RWPE2 (cell line): Measurements from ENCODE around the gene SLC39A2.

ENCODE experiments used
- ATAC-seq: fragments of 200-7000 bp; cut with Tn5 transposase; 3 replicates; pipeline ENCODE4 v1.9.1; 2021; ENCODE audit warnings: low read depth
- DNase-seq: peaks from one replicate; pipeline ENCODE4 v3.0.0-alpha.2; 2020; ENCODE audit warnings: low spot score
- H3K27ac ChIP-seq: fragments of 450-650 bp; 2 replicates; pipeline ENCODE4 v1.5.1; 2017; ENCODE audit warnings: mild to moderate bottlenecking; ENCODE audit not compliant: poor library complexity, severe bottlenecking
- H3K27me3 ChIP-seq: fragments of 250-450 bp; sonication (Bioruptor Pico); 2 replicates; pipeline ENCODE4 v1.5.1; 2021; ENCODE audit warnings: mild to moderate bottlenecking, moderate library complexity; ENCODE audit not compliant: insufficient read depth, poor library complexity, severe bottlenecking
- H3K36me3 ChIP-seq: fragments of 250-450 bp; sonication (Bioruptor Pico); 2 replicates; pipeline ENCODE4 v1.5.1; 2020; ENCODE audit warnings: low read depth, mild to moderate bottlenecking, moderate library complexity
- H3K4me1 ChIP-seq: fragments of 250-450 bp; sonication (Bioruptor Pico); 2 replicates; pipeline ENCODE4 v1.5.1; 2021; ENCODE audit warnings: mild to moderate bottlenecking, moderate library complexity; ENCODE audit not compliant: insufficient read depth, poor library complexity, severe bottlenecking
- H3K4me3 ChIP-seq: fragments of 250-450 bp; sonication (Bioruptor Pico); 2 replicates; pipeline ENCODE4 v1.5.1; 2021; ENCODE audit warnings: mild to moderate bottlenecking, moderate library complexity; ENCODE audit not compliant: severe bottlenecking
- H3K9me3 ChIP-seq: fragments of 250-450 bp; sonication (Bioruptor Pico); 2 replicates; pipeline ENCODE4 v1.5.1; 2021; ENCODE audit warnings: mild to moderate bottlenecking, moderate library complexity; ENCODE audit not compliant: severe bottlenecking
- TF ChIP-seq, protein P1 (sequence below): fragments of 450-650 bp; IDR thresholded peaks from one replicate; pipeline ENCODE4 v1.5.1; 2017; ENCODE audit warnings: mild to moderate bottlenecking, moderate library complexity; ENCODE audit not compliant: poor library complexity, severe bottlenecking

Gene SLC39A2

DNA sequence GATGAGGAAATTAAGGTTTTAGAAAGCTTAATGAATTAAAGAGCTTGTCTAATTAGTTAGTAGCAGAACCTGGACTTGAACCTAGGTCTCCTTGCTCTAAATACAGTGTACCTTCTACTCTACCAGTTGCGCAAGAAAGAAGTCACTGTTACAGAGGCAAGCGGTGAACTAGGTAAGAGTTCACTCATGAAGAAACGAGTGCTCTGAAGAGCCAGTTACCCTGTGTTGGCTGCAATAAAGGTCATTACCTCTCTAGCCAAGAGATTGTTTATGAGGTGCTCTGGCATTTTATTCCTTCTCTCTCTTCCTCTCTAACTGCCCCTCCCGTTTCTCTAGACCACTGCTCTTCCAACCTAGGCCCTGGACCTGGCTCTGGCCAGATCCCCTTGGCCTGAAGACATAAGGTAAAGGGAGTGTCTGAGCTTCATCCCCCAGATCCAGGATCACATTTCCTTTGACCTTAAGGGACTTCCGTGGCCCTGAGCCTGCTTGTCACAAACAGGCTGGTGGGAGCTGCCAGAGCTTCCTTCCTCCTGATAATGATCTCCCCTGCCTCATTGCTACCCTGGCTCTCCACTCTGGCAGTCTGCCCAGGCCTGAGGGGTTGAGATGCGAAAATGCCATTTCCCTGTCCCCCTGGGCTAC lies 45.0 kb downstream of the SLC39A2 start:
- no peaks in the 10 kb centered on the region for H3K36me3 ChIP-seq
- DNase-seq (no peak), ATAC-seq (no peak)
- no peaks in the 10 kb centered on the region for H3K9me3 ChIP-seq
- peaks cover 33% of the 10 kb centered on the region for H3K4me1 ChIP-seq
- no peaks in the 10 kb centered on the region for H3K27me3 ChIP-seq
- H3K27ac ChIP-seq, result no peak overlapping the region
- H3K4me3 ChIP-seq, result no peak overlapping the region
- TF ChIP-seq, protein P1, sequence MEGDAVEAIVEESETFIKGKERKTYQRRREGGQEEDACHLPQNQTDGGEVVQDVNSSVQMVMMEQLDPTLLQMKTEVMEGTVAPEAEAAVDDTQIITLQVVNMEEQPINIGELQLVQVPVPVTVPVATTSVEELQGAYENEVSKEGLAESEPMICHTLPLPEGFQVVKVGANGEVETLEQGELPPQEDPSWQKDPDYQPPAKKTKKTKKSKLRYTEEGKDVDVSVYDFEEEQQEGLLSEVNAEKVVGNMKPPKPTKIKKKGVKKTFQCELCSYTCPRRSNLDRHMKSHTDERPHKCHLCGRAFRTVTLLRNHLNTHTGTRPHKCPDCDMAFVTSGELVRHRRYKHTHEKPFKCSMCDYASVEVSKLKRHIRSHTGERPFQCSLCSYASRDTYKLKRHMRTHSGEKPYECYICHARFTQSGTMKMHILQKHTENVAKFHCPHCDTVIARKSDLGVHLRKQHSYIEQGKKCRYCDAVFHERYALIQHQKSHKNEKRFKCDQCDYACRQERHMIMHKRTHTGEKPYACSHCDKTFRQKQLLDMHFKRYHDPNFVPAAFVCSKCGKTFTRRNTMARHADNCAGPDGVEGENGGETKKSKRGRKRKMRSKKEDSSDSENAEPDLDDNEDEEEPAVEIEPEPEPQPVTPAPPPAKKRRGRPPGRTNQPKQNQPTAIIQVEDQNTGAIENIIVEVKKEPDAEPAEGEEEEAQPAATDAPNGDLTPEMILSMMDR, result no peak

DNA sequence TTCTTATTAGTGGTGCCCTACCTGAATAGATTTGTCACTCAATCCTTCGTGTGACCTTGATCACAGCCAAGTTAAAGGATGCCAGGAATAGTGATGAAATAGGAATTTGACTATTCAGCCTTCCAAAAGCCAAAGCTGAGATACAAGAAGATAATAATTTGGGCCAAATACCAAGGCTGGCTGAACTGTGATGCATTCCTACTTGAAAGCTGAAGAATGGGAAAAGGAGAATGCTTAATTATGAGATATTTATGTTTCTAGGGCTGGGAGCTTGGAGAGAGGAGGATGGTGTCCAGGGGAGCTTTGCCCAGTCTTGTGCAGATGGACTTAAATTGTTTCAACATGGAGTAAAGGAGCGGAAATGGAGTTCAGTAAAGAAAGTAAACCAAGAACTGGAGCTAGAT lies 48.3 kb downstream of the SLC39A2 start:
- ATAC-seq (no peak), DNase-seq (no peak)
- Histone ChIP-seq H3K4me1 (peaks cover 6% of the 10 kb centered on the region), H3K9me3 (no peaks in the 10 kb centered on the region), H3K36me3 (no peaks in the 10 kb centered on the region), H3K4me3 (no peak overlapping the region), H3K27me3 (no peaks in the 10 kb centered on the region), H3K27ac (no peak overlapping the region)
- TF ChIP-seq, protein P1, result no peak

DNA sequence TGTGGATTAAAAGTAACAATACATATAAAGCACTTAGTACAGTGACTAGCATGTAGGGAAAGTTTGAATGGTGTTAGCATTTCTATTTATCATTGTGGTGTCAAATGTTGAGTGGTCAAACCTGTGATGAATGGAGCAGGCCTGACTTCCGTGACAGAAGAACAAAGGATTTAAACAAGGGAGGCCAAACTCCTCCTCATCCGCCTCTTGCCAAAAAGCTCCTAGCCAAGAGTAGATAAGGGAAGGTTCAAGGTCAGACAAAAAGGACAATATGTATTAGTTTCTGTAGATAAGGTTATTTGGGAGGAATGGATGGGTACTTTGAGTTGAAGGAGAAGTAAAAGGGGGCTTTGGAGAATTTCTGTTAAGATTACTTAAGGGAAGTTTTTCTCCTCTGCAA lies 49.5 kb downstream of the SLC39A2 start:
- no peak overlapping the region for H3K4me3 ChIP-seq
- no peak for ATAC-seq
- DNase-seq, result no peak
- no peaks in the 10 kb centered on the region for H3K9me3 ChIP-seq
- H3K4me1 ChIP-seq, result no peaks in the 10 kb centered on the region
- H3K27ac ChIP-seq, result no peak overlapping the region
- H3K36me3 ChIP-seq, result no peaks in the 10 kb centered on the region
- H3K27me3 ChIP-seq, result no peaks in the 10 kb centered on the region
- TF ChIP-seq, protein P1, result no peak

DNA sequence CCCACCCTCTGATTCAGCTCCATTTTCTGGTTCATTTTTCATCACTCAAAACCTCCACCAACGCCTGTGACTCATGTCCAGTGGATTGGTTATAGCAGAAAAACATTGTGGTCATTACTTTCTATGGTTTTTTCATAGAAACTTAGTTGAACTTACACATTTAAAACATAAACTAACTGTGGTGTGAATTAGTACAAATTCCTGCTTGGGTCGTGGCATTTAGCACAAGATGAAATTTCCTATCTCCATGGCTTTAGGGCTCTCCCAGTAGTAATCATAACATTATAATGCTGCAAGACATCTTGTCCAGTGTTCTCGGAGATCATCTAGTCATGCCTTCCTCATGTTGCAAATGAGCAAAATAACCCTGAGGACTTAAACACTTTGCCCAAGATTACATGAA lies 50.2 kb downstream of the SLC39A2 start:
- ATAC-seq (no peak), DNase-seq (no peak)
- TF ChIP-seq, protein P1, result no peak
- Histone ChIP-seq H3K27me3 (no peaks in the 10 kb centered on the region), H3K27ac (no peak overlapping the region), H3K36me3 (no peaks in the 10 kb centered on the region), H3K4me1 (no peaks in the 10 kb centered on the region), H3K9me3 (no peaks in the 10 kb centered on the region), H3K4me3 (no peak overlapping the region)

DNA sequence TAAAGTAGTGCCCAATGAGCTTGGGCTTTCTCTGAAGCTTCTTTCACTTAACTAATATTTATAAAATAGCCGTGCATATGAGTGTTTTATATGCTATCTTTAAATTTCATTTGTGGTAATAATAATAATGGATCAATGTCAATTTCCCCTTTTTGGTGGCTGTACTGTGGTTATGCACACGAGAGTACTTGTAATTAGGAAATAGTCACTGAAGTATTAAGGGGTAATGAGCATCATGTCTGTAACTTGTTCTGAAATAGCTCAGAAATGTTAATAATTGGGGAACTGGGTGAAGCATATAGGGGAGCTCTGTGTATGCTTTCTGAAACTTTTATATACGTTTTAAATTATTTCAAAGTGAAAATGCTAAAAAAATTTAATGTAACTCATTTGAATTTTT lies 51.5 kb downstream of the SLC39A2 start:
- ATAC-seq, result no peak

More for the DNA sequence above, 51.5 kb downstream of the SLC39A2 start:
- H3K4me1 ChIP-seq, result no peaks in the 10 kb centered on the region
- no peaks in the 10 kb centered on the region for H3K27me3 ChIP-seq
- no peak for DNase-seq
- H3K36me3 ChIP-seq, result no peaks in the 10 kb centered on the region
- no peak overlapping the region for H3K4me3 ChIP-seq
- TF ChIP-seq, protein P1, result no peak
- H3K9me3 ChIP-seq, result no peaks in the 10 kb centered on the region
- H3K27ac ChIP-seq, result no peak overlapping the region
